ENCODE measurements around the gene FAM181B.
A peak's percentile ranks its signal among the peaks of the same experiment; 100 is the strongest.

Gene FAM181B, protein sequence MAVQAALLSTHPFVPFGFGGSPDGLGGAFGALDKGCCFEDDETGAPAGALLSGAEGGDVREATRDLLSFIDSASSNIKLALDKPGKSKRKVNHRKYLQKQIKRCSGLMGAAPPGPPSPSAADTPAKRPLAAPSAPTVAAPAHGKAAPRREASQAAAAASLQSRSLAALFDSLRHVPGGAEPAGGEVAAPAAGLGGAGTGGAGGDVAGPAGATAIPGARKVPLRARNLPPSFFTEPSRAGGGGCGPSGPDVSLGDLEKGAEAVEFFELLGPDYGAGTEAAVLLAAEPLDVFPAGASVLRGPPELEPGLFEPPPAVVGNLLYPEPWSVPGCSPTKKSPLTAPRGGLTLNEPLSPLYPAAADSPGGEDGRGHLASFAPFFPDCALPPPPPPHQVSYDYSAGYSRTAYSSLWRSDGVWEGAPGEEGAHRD

DNA sequence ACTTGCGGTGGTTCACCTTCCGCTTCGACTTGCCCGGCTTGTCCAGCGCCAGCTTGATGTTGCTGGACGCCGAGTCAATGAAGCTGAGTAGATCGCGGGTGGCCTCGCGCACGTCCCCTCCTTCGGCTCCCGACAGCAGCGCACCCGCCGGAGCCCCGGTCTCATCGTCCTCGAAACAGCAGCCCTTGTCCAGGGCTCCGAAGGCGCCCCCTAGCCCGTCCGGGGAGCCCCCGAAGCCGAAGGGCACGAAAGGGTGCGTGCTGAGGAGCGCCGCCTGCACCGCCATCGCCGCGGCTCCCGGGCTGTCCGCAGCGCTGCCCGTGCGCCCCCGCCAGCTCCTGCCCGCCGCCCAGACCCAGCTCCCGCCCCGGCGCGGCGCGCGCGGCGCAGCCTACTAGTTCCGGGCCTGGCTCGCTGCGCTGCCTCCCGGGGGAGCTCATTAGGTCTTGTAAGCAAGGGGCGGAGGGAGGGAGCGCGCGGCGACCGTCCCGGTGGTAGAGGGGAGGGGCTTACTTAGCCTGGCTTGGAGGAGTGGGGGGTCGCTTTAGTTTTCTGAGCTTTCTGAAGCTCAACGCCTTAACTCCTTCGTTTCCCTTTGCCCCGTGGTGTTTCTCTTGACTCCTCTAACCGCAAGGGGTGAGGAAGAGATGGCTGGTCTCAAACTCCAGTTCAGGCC is at the start of gene FAM181B:
Gene FAM181B, minus strand, starts transcription at position 421 of the 676 bp plus-strand sequence. Its CDS starts 135 bp downstream, at position 286.
- peak; percentile 79 for DNase-seq

- DNase-seq, result no peak
Measured at GRCh38 chr11:82782825-82783374, 49.2 kb upstream of the FAM181B start.

DNA sequence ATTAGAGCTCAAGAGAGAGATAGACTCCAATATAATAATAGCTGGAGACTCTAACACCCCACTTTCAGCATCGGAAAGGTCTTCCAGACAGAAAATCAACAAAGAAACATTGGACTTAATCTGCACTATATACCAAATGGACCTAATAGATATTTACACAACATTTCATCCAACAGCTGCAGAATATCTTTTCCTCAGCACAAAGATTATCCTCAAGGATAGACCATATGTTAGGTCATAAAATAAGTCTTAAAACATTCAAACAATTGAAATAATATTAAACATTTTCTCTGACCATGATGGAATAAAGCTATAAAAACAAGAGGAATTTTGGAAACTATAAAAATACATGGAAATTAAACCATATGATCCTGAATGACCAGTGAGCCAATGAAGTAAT is 45.1 kb upstream of the FAM181B start:
- no peak for DNase-seq

- no peak for DNase-seq
Measured at GRCh38 chr11:82776377-82776776, 42.7 kb upstream of the FAM181B start.

GRCh38 chr11:82775736-82776346 is 42.2 kb upstream of the FAM181B start:
- no peak for DNase-seq

GRCh38 chr11:82775218-82775617 is 41.6 kb upstream of the FAM181B start:
- no peak for DNase-seq

DNA sequence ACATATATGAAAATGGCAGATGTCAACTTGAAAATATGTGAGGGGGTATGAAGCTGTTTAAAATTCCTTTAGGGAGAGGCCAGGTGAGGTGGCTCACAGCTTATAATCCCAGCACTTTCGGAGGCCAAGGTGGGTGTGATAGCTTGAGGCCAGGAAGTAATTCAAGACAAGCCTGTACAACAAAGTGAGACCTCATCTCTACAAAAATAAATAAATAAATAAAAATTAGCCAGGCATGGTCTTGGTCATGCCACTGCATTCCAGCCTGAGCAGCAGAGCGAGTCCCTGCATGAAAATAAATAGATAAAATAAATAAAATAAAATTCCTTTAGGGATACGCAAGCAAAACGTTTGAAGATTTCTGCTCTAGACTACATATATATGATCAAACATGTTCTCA is 38.1 kb upstream of the FAM181B start:
- DNase-seq, result no peak

GRCh38 chr11:82767123-82767522 is 33.5 kb upstream of the FAM181B start:
- no peak for DNase-seq

- DNase-seq, result no peak
Measured at GRCh38 chr11:82765466-82766034, 31.9 kb upstream of the FAM181B start.

DNA sequence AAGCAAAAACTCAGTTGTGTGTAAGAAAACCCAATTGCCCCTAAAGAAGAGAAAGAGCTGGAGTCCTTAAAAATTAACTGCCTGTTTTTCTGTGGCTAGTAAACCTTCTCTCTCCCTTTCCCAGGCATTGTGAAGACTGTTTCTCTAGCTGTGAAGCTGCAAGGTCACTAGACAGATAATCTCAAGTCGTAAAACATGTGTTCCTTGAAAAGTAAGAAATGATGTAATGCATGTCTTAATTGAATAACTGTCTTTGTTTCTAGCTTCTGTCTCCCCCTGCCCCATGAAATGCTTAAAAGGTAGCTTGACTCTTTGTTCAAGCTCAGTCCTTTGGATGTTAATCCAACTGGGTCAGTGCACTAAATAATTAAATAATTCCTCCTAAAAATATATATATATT is 29.5 kb upstream of the FAM181B start:
- DNase-seq, result no peak

DNA sequence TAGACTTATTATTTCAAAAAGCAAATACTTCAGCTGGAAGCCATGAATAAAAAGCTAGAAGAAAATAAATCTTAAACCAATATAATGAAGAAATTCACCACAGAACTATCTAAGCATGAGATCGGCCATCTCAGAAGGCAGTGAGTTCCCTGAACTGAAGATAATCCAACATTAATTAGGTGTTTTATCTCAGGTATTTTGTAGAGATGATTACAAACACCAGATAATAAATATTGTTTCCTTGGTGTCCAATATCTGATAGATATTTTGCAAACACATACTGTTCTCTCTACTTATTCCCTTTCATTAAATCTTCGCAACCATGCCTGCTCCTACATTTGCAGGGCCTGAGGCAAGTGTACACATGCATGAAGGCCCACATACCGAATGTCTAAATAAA is 26.0 kb upstream of the FAM181B start:
- no peak for DNase-seq

DNA sequence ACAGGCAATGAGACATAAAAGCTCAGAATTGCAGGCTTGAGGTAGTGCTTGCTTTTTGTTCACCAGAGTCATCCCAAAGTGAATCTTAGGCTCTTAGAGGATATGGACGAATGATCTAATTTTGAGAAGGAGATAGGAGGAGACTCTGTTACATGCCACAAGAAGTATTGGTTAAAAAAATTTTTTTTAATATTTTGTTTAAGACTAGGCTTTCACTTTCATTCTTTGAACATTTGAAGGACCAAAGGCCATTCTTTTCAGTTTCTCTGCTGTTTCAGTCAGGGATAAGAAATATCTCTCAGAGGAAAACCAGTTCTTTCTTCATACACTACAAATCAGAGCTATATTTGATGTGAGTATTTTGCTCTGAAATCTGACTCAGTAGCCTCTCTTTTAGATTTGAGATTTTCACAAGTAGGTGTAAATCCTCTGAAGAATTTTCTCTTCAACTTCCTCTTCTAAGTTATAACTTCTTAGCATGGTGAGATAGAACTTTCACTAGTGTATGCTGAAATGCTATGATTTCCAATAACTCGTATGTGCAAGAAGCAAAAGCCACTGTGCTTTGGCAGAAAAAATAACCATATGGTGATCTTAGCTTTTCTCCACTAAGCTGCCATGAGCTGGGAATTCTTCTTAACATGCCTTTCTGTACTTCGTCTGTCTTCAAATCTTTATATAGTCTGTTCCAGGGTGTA is 24.1 kb upstream of the FAM181B start:
- DNase-seq, result peak; percentile 20

DNA sequence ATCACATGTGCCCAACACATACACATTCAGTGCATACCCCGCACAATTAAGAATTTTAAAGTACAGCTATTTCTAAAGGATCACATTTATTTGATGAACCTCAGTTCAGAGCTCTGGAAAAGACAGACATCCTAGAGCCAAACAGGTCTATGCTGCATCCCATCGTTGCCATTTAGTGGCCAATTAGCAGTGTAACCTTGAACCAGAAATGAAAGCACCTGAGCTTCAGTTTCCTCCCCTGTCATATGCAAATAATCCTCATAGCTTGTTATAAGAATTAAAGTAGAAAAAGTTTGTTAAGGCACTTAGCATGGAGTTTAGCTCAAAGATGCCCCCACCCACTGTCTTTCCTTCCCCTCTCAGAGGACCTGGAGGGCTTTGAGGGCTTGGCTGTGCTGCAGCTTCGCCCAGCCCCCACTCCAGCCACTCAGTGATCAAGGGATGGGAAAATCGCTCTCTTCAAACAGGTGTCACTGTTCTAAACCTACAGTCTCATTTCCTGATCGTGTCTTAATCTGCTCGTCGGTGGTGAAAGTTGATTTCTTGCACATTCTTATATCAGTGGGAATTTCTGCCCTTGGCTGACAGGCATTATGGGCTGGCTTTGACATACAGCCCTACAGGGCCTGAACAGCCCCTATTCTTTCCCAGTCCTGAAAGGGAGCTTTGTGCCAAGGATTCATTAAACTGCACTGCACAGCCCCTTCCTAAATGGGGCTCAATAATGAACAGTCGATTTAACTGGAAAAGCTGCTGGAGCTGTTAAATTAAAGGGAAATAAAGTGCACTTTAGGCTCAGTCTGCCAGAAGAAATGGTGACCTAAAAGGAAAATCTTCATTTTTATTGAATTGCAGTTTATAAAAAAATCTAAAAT is 23.3 kb upstream of the FAM181B start:
- DNase-seq, result peak; percentile 84

DNA sequence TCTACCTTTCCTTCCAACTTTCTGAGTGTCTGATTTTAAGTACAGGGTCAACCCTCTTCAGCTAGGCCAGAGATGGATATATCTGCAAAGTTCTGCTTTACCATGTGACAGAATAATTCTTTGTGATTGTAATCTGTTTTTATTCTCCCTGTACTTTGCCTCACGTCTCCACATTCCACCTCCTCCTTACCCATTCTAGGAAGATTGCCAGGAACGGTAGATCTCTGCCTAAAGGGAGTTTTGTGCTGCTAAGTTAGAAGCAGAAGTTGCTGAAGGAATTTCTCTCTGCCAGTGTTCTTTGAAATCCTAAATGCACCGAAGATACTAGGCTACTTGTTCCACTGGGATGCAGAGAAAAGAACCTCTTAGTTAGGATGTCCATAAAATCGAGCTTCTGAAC is 20.7 kb upstream of the FAM181B start:
- no peak for DNase-seq

GRCh38 chr11:82753921-82754320 is 20.3 kb upstream of the FAM181B start:
- DNase-seq, result no peak

DNA sequence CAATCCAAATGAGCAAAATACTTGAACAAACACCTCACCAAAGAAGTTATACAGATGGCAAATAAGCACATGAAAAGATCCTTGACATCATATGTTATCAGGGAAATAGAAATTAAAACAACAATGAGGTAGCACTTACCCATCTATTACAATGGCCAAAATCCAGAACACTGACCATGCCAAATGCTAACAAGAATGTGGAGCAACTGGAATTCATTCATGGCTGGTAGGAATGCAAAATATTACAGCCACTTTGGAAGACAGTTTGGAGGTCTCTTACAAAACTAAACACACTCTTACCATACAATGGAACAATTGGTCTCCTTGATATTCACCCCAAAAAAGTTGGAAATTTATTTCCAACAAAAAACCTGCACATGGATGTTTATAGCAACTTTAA is 19.1 kb upstream of the FAM181B start:
- DNase-seq, result no peak

- peak; percentile 33 for DNase-seq
Measured at GRCh38 chr11:82750643-82751139, 17.0 kb upstream of the FAM181B start.

- no peak for DNase-seq
Measured at GRCh38 chr11:82747471-82747870, 13.8 kb upstream of the FAM181B start.

DNA sequence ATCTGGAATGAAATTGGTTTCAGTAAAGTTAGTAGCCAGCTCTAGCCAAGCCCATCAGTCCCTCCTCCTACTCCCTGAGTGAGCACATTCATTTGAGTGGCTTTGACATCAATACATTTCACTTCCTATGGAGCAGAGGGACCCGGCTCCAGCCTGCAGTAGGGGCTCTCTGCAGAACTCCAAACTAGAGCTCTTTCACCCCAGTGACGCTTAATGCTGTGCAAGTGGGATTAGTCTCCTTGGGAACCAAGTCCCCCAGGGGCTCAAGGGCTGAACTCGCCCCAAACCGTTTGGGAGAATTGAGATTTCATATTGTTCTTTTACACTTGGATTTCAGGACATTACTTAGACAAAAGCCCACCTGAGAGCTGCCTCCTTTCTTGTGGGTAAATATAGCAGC is 4.4 kb upstream of the FAM181B start:
- no peak for DNase-seq

DNA sequence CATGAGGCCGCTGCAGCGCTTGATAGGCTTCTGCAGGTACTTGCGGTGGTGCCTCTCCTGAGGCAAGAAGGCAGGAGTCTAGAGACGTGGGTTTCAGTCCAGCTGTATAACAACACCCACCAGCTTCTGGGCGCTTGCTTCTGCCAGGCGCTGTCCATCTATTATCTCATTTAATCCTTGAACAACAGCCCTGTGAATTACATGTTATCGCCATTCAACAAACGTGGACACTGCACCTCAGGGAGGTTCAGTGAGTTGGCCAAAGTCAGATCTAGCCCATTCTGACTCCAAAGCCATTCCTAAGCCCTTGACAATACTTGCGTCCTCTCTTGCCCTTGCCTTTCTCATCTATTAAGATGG is 436 bp upstream of the FAM181B start:
- no peak for DNase-seq

DNA sequence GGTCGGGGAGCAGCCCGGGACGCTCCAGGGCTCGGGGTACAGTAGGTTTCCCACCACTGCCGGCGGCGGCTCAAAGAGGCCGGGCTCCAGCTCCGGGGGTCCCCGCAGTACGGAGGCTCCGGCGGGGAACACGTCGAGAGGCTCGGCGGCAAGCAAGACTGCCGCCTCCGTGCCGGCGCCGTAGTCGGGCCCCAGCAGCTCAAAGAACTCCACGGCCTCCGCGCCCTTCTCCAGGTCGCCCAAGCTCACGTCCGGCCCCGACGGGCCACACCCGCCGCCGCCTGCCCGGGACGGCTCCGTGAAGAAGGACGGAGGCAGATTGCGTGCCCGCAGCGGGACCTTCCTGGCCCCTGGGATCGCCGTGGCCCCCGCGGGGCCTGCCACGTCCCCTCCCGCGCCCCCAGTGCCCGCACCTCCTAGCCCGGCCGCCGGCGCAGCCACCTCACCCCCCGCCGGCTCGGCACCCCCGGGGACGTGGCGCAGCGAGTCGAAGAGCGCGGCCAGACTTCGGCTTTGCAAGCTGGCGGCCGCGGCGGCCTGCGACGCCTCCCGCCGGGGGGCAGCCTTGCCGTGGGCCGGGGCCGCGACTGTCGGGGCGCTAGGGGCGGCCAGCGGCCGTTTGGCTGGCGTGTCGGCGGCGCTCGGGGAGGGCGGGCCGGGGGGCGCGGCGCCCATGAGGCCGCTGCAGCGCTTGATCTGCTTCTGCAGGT is 775 bp downstream of the FAM181B start:
- peak; percentile 44 for DNase-seq
